ENCODE measurements around the gene PCDHGA7. TPM values are rescaled to one million over a fixed set of nuclear protein-coding genes. Genes with fewer than 3 reads are reported as not detected.
"Not testable (repeated sequence)": the region's sequence is repeated elsewhere in the genome, so short reads cannot be mapped to it uniquely, and the experiment has no call there.

PCDHGA7 gene
- polyA plus RNA-seq, 6 donors from 2014 or later: not detected

DNA sequence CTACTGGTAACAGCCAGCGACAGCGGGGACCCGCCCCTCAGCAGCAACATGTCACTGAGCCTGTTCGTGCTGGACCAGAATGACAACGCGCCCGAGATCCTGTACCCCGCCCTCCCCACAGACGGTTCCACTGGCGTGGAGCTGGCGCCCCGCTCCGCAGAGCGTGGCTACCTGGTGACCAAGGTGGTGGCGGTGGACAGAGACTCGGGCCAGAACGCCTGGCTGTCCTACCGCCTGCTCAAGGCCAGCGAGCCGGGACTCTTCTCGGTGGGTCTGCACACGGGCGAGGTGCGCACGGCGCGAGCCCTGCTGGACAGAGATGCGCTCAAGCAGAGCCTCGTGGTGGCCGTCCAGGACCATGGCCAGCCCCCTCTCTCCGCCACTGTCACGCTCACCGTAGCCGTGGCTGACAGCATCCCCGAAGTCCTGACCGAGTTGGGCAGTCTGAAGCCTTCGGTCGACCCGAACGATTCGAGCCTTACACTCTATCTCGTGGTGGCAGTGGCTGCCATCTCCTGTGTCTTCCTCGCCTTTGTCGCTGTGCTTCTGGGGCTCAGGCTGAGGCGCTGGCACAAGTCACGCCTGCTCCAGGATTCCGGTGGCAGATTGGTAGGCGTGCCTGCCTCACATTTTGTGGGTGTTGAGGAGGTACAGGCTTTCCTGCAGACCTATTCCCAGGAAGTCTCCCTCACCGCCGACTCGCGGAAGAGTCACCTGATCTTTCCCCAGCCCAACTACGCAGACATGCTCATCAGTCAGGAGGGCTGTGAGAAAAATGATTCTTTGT, 12.1 kb downstream of the PCDHGA7 start:
- peak overlapping the region in 2 of 6 donors; percentile 24 to 79 for H3K27ac Mint-ChIP-seq
- peaks cover 4 to 71% (median 38%) of the 10 kb centered on the region in 7 donors for H3K9me3 Mint-ChIP-seq
- H3K4me1 Mint-ChIP-seq; DNase-seq; ATAC-seq (ENCODE audit: low read depth in 2 of 2): not testable (repeated sequence)
- H3K36me3 Mint-ChIP-seq: peaks cover 16 to 21% of the 10 kb centered on the region in 2 donors
- peak overlapping the region in 1 of 8 donors; percentile 16 for H3K4me3 Mint-ChIP-seq
- peaks cover 52 to 75% (median 55%) of the 10 kb centered on the region in 3 donors for H3K27me3 Mint-ChIP-seq

GRCh38 chr5:141397756-141398551, 15.4 kb downstream of the PCDHGA7 start, which contains the start of gene PCDHGB5:
PCDHGB5 (plus strand) TSS chr5:141397947; CDS start chr5:141398128, 181 bp downstream.
- peak; percentile 58 to 61 for ATAC-seq (ENCODE audit: low read depth in 2 of 2)
- H3K9me3 Mint-ChIP-seq: peaks cover 4 to 60% (median 34%) of the 10 kb centered on the region in 7 donors
- not testable (repeated sequence) for H3K4me1 Mint-ChIP-seq, DNase-seq
- peak within 1 kb of the TSS; percentile 2 to 83 (median 42) for H3K4me3 Mint-ChIP-seq
- H3K27ac Mint-ChIP-seq: peak within 1 kb of the TSS in 1 of 6 donors; percentile 63
- H3K36me3 Mint-ChIP-seq: peaks cover 12 to 19% of the 10 kb centered on the region in 2 donors
- peaks cover 47 to 74% (median 52%) of the 10 kb centered on the region in 3 donors for H3K27me3 Mint-ChIP-seq

DNA sequence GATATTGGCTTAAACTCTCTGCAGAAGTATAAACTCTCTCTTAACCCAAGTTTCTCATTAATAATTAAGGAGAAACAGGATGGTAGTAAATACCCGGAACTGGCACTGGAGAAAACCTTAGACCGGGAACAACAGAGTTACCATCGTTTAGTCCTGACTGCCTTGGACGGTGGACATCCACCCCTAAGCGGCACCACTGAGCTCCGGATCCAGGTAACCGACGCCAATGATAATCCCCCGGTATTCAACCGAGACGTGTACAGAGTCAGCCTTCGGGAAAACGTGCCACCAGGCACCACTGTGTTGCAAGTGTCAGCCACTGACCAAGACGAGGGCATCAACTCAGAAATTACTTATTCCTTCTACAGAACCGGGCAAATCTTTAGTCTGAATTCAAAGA, 16.1 kb downstream of the PCDHGA7 start:
- ATAC-seq (ENCODE audit: low read depth in 2 of 2): no peak
- Mint-ChIP-seq H3K27ac (peak overlapping the region in 1 of 6 donors; percentile 63), H3K9me3 (peaks cover 4 to 61% (median 35%) of the 10 kb centered on the region in 7 donors), H3K36me3 (peaks cover 9 to 25% of the 10 kb centered on the region in 2 donors), H3K4me1 (peaks cover 0 to 3% (median 0%) of the 10 kb centered on the region in 3 donors), H3K4me3 (peak overlapping the region in 1 of 8 donors; percentile 29), H3K27me3 (peaks cover 50 to 74% (median 57%) of the 10 kb centered on the region in 3 donors)
- DNase-seq: no peak

- ATAC-seq (ENCODE audit: low read depth in 2 of 2) (no peak), DNase-seq (no peak)
- H3K36me3 Mint-ChIP-seq: peaks cover 4 to 27% of the 10 kb centered on the region in 2 donors
- peaks cover 4 to 56% (median 35%) of the 10 kb centered on the region in 7 donors for H3K9me3 Mint-ChIP-seq
- H3K4me3 Mint-ChIP-seq: peak overlapping the region in 2 of 8 donors; percentile 20 to 30
- peaks cover 52 to 76% (median 58%) of the 10 kb centered on the region in 3 donors for H3K27me3 Mint-ChIP-seq
- peak overlapping the region in 3 of 6 donors; percentile 58 to 92 (median 81) for H3K27ac Mint-ChIP-seq
- peaks cover 0 to 3% (median 0%) of the 10 kb centered on the region in 3 donors for H3K4me1 Mint-ChIP-seq
These were observed 17.2 kb downstream of the PCDHGA7 start for GRCh38 chr5:141399555-141400258.

GRCh38 chr5:141402553-141403243, 20.2 kb downstream of the PCDHGA7 start, which contains the start of gene PCDHGA9:
PCDHGA9 (plus strand) TSS chr5:141402778; CDS start chr5:141402953, 175 bp downstream.
- peaks cover 0 to 5% (median 3%) of the 10 kb centered on the region in 3 donors for H3K4me1 Mint-ChIP-seq
- DNase-seq (no peak), ATAC-seq (ENCODE audit: low read depth in 2 of 2) (no peak)
- peak within 1 kb of the TSS; percentile 65 to 89 (median 78) for H3K4me3 Mint-ChIP-seq
- H3K9me3 Mint-ChIP-seq: peaks cover 4 to 61% (median 42%) of the 10 kb centered on the region in 7 donors
- H3K27me3 Mint-ChIP-seq: peaks cover 57 to 78% (median 69%) of the 10 kb centered on the region in 3 donors
- H3K36me3 Mint-ChIP-seq: peaks cover 4 to 37% of the 10 kb centered on the region in 2 donors
- H3K27ac Mint-ChIP-seq: peak within 1 kb of the TSS in 2 of 6 donors; percentile 56 to 82

- no peak for DNase-seq
- H3K27ac Mint-ChIP-seq: peak overlapping the region in 2 of 6 donors; percentile 24 to 81
- H3K27me3 Mint-ChIP-seq: peaks cover 59 to 84% (median 74%) of the 10 kb centered on the region in 3 donors
- H3K9me3 Mint-ChIP-seq: peaks cover 4 to 68% (median 46%) of the 10 kb centered on the region in 7 donors
- H3K4me1 Mint-ChIP-seq: peaks cover 0 to 12% (median 3%) of the 10 kb centered on the region in 3 donors
- peaks cover 4 to 42% of the 10 kb centered on the region in 2 donors for H3K36me3 Mint-ChIP-seq
- H3K4me3 Mint-ChIP-seq: peak overlapping the region in 3 of 8 donors; percentile 5 to 75 (median 18)
- no peak for ATAC-seq (ENCODE audit: low read depth in 2 of 2)
These were observed 20.8 kb downstream of the PCDHGA7 start for GRCh38 chr5:141403387-141403786.

DNA sequence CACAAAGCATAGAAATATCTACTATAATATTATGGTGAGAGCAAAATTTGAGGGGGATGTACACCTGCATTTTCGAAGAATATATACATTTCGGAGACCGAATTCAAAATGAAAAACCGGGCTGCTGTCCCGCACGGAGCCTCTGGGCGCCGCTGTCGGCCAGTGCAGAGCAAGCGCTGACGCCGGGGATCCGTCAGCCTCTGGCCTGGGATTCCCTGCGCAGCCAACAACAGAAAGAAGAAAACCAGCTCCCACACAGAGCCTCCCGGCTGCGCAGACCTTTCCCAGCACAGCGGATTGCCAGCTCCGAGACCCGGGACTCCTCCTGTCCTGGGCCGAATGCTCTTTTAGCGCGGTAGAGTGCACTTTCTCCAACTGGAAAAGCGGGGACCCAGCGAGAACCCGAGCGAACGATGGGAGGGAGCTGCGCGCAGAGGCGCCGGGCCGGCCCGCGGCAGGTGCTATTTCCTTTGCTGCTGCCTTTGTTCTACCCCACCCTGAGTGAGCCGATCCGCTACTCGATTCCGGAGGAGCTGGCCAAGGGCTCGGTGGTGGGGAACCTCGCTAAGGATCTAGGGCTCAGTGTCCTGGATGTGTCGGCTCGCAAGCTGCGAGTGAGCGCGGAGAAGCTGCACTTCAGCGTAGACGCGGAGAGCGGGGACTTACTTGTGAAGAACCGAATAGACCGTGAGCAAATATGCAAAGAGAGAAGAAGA, 25.4 kb downstream of the PCDHGA7 start, which contains the start of gene PCDHGB6:
TSS of gene PCDHGB6 (plus strand) at position 232 of the 716 bp plus-strand sequence. CDS start at position 414, 182 bp downstream.
- Mint-ChIP-seq H3K9me3 (peaks cover 5 to 67% (median 41%) of the 10 kb centered on the region in 7 donors), H3K4me1 (peaks cover 3 to 15% (median 4%) of the 10 kb centered on the region in 3 donors), H3K4me3 (peak within 1 kb of the TSS; percentile 35 to 86 (median 62)), H3K36me3 (peaks cover 11 to 50% of the 10 kb centered on the region in 2 donors), H3K27me3 (peaks cover 61 to 72% (median 63%) of the 10 kb centered on the region in 3 donors), H3K27ac (peak within 1 kb of the TSS in 3 of 6 donors; percentile 20 to 53 (median 28))
- peak; percentile 16 to 38 for ATAC-seq (ENCODE audit: low read depth in 2 of 2)
- not testable (repeated sequence) for DNase-seq

GRCh38 chr5:141409598-141410306, 27.2 kb downstream of the PCDHGA7 start:
- H3K4me1 Mint-ChIP-seq: peaks cover 11 to 30% (median 14%) of the 10 kb centered on the region in 3 donors
- H3K4me3 Mint-ChIP-seq: peak overlapping the region in 2 of 8 donors; percentile 8 to 34
- H3K27me3 Mint-ChIP-seq: peaks cover 63 to 72% (median 63%) of the 10 kb centered on the region in 3 donors
- ATAC-seq (ENCODE audit: low read depth in 2 of 2) (no peak), DNase-seq (no peak)
- peaks cover 21 to 46% of the 10 kb centered on the region in 2 donors for H3K36me3 Mint-ChIP-seq
- peaks cover 9 to 70% (median 43%) of the 10 kb centered on the region in 7 donors for H3K9me3 Mint-ChIP-seq
- H3K27ac Mint-ChIP-seq: peak overlapping the region in 3 of 6 donors; percentile 22 to 48 (median 39)

GRCh38 chr5:141411575-141411974, 29.0 kb downstream of the PCDHGA7 start:
- Mint-ChIP-seq H3K4me1 (peaks cover 11 to 30% (median 16%) of the 10 kb centered on the region in 3 donors), H3K27ac (peak overlapping the region in 2 of 6 donors; percentile 11 to 54), H3K36me3 (peaks cover 29 to 45% of the 10 kb centered on the region in 2 donors), H3K9me3 (peaks cover 9 to 69% (median 44%) of the 10 kb centered on the region in 7 donors), H3K27me3 (peaks cover 60 to 70% (median 61%) of the 10 kb centered on the region in 3 donors), H3K4me3 (peak overlapping the region in 1 of 8 donors; percentile 12)
- ATAC-seq (ENCODE audit: low read depth in 2 of 2): no peak
- DNase-seq: no peak

- peaks cover 11 to 22% (median 22%) of the 10 kb centered on the region in 3 donors for H3K4me1 Mint-ChIP-seq
- H3K27me3 Mint-ChIP-seq: peaks cover 62 to 71% (median 67%) of the 10 kb centered on the region in 3 donors
- ATAC-seq (ENCODE audit: low read depth in 2 of 2) (peak; percentile 47 to 52), DNase-seq (no peak)
- peaks cover 32 to 48% of the 10 kb centered on the region in 2 donors for H3K36me3 Mint-ChIP-seq
- H3K27ac Mint-ChIP-seq: peak within 1 kb of the TSS in 4 of 6 donors; percentile 43 to 85 (median 66)
- H3K9me3 Mint-ChIP-seq: peaks cover 9 to 70% (median 46%) of the 10 kb centered on the region in 7 donors
- H3K4me3 Mint-ChIP-seq: peak within 1 kb of the TSS; percentile 74 to 93 (median 87)
These were observed 30.5 kb downstream of the PCDHGA7 start, which contains the start of gene PCDHGA10 for GRCh38 chr5:141412854-141413539. PCDHGA10 (plus strand) TSS chr5:141412987; CDS start chr5:141413176, 189 bp downstream.
